ENCODE measurements around the gene CUZD1. TPM values are rescaled to one million over a fixed set of nuclear protein-coding genes. Genes with fewer than 3 reads are reported as not detected.

CUZD1 gene, protein sequence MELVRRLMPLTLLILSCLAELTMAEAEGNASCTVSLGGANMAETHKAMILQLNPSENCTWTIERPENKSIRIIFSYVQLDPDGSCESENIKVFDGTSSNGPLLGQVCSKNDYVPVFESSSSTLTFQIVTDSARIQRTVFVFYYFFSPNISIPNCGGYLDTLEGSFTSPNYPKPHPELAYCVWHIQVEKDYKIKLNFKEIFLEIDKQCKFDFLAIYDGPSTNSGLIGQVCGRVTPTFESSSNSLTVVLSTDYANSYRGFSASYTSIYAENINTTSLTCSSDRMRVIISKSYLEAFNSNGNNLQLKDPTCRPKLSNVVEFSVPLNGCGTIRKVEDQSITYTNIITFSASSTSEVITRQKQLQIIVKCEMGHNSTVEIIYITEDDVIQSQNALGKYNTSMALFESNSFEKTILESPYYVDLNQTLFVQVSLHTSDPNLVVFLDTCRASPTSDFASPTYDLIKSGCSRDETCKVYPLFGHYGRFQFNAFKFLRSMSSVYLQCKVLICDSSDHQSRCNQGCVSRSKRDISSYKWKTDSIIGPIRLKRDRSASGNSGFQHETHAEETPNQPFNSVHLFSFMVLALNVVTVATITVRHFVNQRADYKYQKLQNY
- total RNA-seq (2021): 17.2 and 19.4 TPM in 2 replicates
- long read RNA-seq, transcript CUZD1-206 (9 exons, 2,279 nt): major isoform, 75 of 103 reads
- long read RNA-seq, transcript CUZD1-204 (8 exons, 2,125 nt): minor isoform, 5 of 103 reads
- long read RNA-seq, transcript CUZD1-203 (8 exons, 1,976 nt): minor isoform, 13 of 103 reads
- long read RNA-seq, partial matches to known transcripts: 4 of 103 reads
- long read RNA-seq, other reads (novel, unspliced or antisense): 6 of 103 reads

DNA sequence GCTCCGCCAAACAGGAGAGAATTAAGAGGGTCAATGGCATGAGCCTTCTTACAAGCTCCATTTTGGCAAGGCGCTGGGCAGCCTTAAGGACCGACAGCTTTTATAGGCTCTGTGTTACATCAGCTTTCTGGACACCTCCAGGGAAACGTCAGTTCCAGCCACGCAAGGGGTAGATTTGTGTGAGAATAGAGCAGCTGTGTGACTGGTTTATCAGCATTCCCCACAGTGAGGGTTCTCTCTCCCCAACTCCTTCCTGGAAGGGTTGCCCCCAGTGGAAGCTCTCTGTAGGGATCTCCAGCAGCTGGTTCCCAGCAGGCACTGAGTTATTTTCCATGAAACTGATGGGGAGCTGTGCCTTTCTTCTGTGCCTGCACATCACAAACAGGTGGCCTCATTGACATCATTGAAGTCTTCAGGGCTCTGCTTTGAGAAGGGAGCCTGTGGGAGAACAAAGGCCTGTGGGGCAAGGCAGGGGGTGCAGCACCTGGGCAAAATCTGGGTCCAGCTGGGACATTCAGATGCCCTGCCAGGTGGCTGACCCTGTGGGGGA lies at the start of gene CUZD1:
CUZD1 (minus strand) TSS at position 75 of the 550 bp plus-strand sequence; CDS start at position 61, 14 bp downstream.
- Histone ChIP-seq H3K4me1 (ENCODE audit: insufficient read depth, low read length) (no peaks in the 10 kb centered on the region; the same call in 1 of the 2 replicates), H3K9ac (ENCODE audit: extremely low read depth, insufficient read length, low read length) (no peak within 1 kb of the TSS), H3K18ac (ENCODE audit: insufficient read length, low read depth, low read length) (peak within 1 kb of the TSS; percentile 73), H3T11ph (ENCODE audit: low read length) (no peak within 1 kb of the TSS), H3K9me3 (ENCODE audit: control insufficient read depth, low read depth, low read length) (no peaks in the 10 kb centered on the region), H3K14ac (ENCODE audit: insufficient read depth, low read length) (no peak within 1 kb of the TSS), H2BK20ac (ENCODE audit: low read depth, low read length, poor library complexity, severe bottlenecking) (no peak within 1 kb of the TSS), H2BK12ac (ENCODE audit: insufficient read length, low read depth, low read length) (no peak within 1 kb of the TSS), H3K79me2 (ENCODE audit: insufficient read depth, low read length) (no peaks in the 10 kb centered on the region), H4K91ac (ENCODE audit: insufficient read length, low read depth, low read length) (peak within 1 kb of the TSS; percentile 31), H2BK120ac (ENCODE audit: low read depth, low read length, poor library complexity, severe bottlenecking) (peak within 1 kb of the TSS; percentile 11), H4K5ac (ENCODE audit: insufficient read length, low read depth, low read length) (no peak within 1 kb of the TSS), H3K4ac (ENCODE audit: low read depth, low read length) (no peak within 1 kb of the TSS), H2AK5ac (ENCODE audit: insufficient read length, low read length) (no peak within 1 kb of the TSS), H3K23ac (ENCODE audit: insufficient read length, low read depth, low read length) (no peak within 1 kb of the TSS), H4K20me1 (ENCODE audit: control insufficient read depth, insufficient read depth, insufficient read length) (no peaks in the 10 kb centered on the region), H2BK15ac (ENCODE audit: low read depth, low read length) (no peak within 1 kb of the TSS), H3K56ac (ENCODE audit: insufficient read length, low read depth, low read length) (no peak within 1 kb of the TSS), H3K4me2 (ENCODE audit: insufficient read depth, insufficient read length, low read length) (peak within 1 kb of the TSS; percentile 20), H3K23me2 (ENCODE audit: insufficient read length, low read depth, low read length, poor library complexity, severe bottlenecking) (no peaks in the 10 kb centered on the region), H3K79me1 (ENCODE audit: insufficient read depth, low read depth, low read length, poor library complexity, severe bottlenecking) (no peaks in the 10 kb centered on the region), H2BK5ac (ENCODE audit: insufficient read length, low read length) (no peak within 1 kb of the TSS), H2AFZ (ENCODE audit: low read length) (no peak within 1 kb of the TSS), H3K27ac (ENCODE audit: insufficient read length, low read depth, low read length) (no peak within 1 kb of the TSS), H4K8ac (replicated peaks; ENCODE audit: insufficient read length, low read depth, low read length) (no peak within 1 kb of the TSS), H3K27me3 (ENCODE audit: insufficient read depth, low read length) (no peaks in the 10 kb centered on the region)
- peak within 1 kb of the TSS in 1 of 2 experiments; percentile 26; a peak in 2 of 5 replicates for H3K4me3 Mint-ChIP-seq
- peak within 1 kb of the TSS; percentile 73 to 97 (median 97) for H3K27ac Mint-ChIP-seq
- peaks cover 14 to 43% (median 16%) of the 10 kb centered on the region in 3 experiments for H3K36me3 Mint-ChIP-seq (ENCODE audit: insufficient read depth in 1 of 3, low read depth in 3 of 3)
- peak; percentile 35; the same call in 2 of the 3 replicates for TF ChIP-seq CTCF (conservative IDR thresholded peaks at IDR 0.05)
- peaks cover 37 to 41% of the 10 kb centered on the region in 2 experiments for H3K4me1 Mint-ChIP-seq
- peaks cover 5 to 28% of the 10 kb centered on the region in 2 experiments for H3K9me3 Mint-ChIP-seq
- peak; percentile 71 for DNase-seq
- no peaks in the 10 kb centered on the region for H3K27me3 Mint-ChIP-seq (ENCODE audit: low read depth)
- no CpG with 5 or more reads among the region's 5 CpGs for WGBS (ENCODE audit: extremely low coverage, insufficient read length, low lambda C conversion rate)

All from H9 (cell line).